ENCODE results near the gene IFT81. TPM values are rescaled to one million over a fixed set of nuclear protein-coding genes. Genes with fewer than 3 reads are reported as not detected.

Gene IFT81
- total and polyA plus RNA-seq, 2 of the 13 experiments (the other 11 are each of a cell fraction or from before 2014, with no cell fraction given) = 4.2 to 13.0 TPM

DNA sequence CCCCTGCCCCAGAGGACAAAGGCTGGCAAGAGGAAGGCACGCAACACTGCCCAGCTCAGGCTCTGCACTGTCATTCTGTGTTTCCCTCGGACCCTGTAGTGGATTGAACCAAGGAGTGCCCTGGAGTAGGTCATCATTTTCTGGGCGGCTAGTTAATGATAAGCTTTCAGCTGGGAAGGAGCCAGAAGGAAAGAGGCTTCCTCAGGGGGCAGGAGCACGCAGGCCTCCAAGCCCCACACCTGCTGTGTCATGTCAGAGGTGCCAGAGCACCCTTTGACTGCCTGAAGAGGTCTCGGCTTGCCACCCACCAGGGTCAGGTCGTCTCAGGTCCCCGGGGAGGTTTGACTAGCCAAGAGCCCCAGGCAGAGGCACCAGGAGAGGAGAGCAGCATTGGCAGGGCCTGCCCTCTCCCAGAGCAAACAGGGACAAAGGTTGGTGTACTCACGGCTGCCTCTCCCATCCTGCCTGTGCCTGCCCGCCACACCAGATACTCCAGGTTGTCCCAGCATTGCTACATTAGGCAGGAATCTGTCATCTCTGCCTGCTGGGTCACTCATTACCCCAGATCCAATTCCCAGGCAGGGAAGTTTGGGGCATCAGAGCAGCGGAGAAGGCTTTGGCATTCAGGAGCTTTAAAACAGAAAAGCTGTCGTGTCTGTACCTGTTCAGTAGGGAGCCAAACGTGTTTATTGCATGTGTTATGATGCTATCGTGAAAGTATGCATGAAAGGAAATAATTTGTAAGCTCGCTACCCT, 123.4 kb downstream of the IFT81 start (continued):
- TF ChIP-seq ZNF816 (CRISPR knock-in tag; IDR thresholded peaks at IDR 0.05; ENCODE audit: borderline replicate concordance) = no peak; the same call in 1 of the 2 replicates
- TF ChIP-seq, protein P1, sequence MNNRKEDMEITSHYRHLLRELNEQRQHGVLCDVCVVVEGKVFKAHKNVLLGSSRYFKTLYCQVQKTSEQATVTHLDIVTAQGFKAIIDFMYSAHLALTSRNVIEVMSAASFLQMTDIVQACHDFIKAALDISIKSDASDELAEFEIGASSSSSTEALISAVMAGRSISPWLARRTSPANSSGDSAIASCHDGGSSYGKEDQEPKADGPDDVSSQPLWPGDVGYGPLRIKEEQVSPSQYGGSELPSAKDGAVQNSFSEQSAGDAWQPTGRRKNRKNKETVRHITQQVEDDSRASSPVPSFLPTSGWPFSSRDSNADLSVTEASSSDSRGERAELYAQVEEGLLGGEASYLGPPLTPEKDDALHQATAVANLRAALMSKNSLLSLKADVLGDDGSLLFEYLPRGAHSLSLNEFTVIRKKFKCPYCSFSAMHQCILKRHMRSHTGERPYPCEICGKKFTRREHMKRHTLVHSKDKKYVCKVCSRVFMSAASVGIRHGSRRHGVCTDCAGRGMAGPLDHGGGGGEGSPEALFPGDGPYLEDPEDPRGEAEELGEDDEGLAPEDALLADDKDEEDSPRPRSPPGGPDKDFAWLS (CRISPR knock-in tag; IDR thresholded peaks at IDR 0.05; ENCODE audit: borderline replicate concordance) = no peak
- TF ChIP-seq ZBTB33 (CRISPR knock-in tag; IDR thresholded peaks at IDR 0.05) = no peak
- no peak for TF ChIP-seq KDM4B (CRISPR knock-in tag; IDR thresholded peaks at IDR 0.05)
- TF ChIP-seq, protein P2, sequence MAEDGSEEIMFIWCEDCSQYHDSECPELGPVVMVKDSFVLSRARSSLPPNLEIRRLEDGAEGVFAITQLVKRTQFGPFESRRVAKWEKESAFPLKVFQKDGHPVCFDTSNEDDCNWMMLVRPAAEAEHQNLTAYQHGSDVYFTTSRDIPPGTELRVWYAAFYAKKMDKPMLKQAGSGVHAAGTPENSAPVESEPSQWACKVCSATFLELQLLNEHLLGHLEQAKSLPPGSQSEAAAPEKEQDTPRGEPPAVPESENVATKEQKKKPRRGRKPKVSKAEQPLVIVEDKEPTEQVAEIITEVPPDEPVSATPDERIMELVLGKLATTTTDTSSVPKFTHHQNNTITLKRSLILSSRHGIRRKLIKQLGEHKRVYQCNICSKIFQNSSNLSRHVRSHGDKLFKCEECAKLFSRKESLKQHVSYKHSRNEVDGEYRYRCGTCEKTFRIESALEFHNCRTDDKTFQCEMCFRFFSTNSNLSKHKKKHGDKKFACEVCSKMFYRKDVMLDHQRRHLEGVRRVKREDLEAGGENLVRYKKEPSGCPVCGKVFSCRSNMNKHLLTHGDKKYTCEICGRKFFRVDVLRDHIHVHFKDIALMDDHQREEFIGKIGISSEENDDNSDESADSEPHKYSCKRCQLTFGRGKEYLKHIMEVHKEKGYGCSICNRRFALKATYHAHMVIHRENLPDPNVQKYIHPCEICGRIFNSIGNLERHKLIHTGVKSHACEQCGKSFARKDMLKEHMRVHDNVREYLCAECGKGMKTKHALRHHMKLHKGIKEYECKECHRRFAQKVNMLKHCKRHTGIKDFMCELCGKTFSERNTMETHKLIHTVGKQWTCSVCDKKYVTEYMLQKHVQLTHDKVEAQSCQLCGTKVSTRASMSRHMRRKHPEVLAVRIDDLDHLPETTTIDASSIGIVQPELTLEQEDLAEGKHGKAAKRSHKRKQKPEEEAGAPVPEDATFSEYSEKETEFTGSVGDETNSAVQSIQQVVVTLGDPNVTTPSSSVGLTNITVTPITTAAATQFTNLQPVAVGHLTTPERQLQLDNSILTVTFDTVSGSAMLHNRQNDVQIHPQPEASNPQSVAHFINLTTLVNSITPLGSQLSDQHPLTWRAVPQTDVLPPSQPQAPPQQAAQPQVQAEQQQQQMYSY (CRISPR knock-in tag; IDR thresholded peaks at IDR 0.05) = no peak
- no peak for TF ChIP-seq PBX2 (CRISPR knock-in tag; IDR thresholded peaks at IDR 0.05)
- no peak for TF ChIP-seq ZNF841 (CRISPR knock-in tag; IDR thresholded peaks at IDR 0.05; ENCODE audit: borderline replicate concordance)
- TF ChIP-seq PRMT3 (CRISPR knock-in tag; IDR thresholded peaks at IDR 0.05; ENCODE audit: borderline replicate concordance, low read depth) = no peak
- no peak for TF ChIP-seq ZNF552 (CRISPR knock-in tag; IDR thresholded peaks at IDR 0.05; ENCODE audit: borderline replicate concordance)
- no peak for TF ChIP-seq TSC22D2 (CRISPR knock-in tag; IDR thresholded peaks at IDR 0.05; ENCODE audit: borderline replicate concordance)
- no peak; the same call in 1 of the 2 replicates for TF ChIP-seq TARDBP (CRISPR knock-in tag; IDR thresholded peaks at IDR 0.05)
- TF ChIP-seq TAF15 (IDR thresholded peaks at IDR 0.05; ENCODE audit: low read depth, low read length, poor library complexity, severe bottlenecking) = no peak
- TF ChIP-seq ZNF891 (CRISPR knock-in tag; IDR thresholded peaks at IDR 0.05) = peak; percentile 74; the same call in 1 of the 2 replicates
- TF ChIP-seq ZNF543 (CRISPR knock-in tag; IDR thresholded peaks at IDR 0.05) = 0 out of 2 replicates have a peak, but pooled peaks have one; percentile 28
- TF ChIP-seq CREM (IDR thresholded peaks at IDR 0.05) = no peak
- TF ChIP-seq CREM (CRISPR knock-in tag; IDR thresholded peaks at IDR 0.05) = no peak
- no peak for TF ChIP-seq ZNF577 (CRISPR knock-in tag; IDR thresholded peaks at IDR 0.05; ENCODE audit: borderline replicate concordance, low read depth)
- TF ChIP-seq ZNF354B (CRISPR knock-in tag; IDR thresholded peaks at IDR 0.05) = no peak
- TF ChIP-seq LCORL (IDR thresholded peaks at IDR 0.05) = no peak
- peak; percentile 98 for TF ChIP-seq LCORL (CRISPR knock-in tag; IDR thresholded peaks at IDR 0.05)

All from HepG2 (cell line).